Mesenchymal stem cell (in vitro differentiated cells and primary cell): ENCODE results near the gene CABLES2. TPM values are rescaled to one million over a fixed set of nuclear protein-coding genes. Genes with fewer than 3 reads are reported as not detected.
A peak's percentile ranks its signal among the peaks of the same experiment; 100 is the strongest.

Source experiments
- DNase-seq: peaks from one replicate; pipeline ENCODE4 v3.0.0-alpha.2; 2013
- H2AFZ ChIP-seq: one replicate; pipeline ENCODE4 v1.6.1; 2013; ENCODE audit warnings: low read depth, mild to moderate bottlenecking, control low read depth, inconsistent platforms, low read length, moderate library complexity
- H2AK5ac ChIP-seq: 2 replicates; pipeline ENCODE4 v1.6.1; 2013; ENCODE audit warnings: low read length, moderate library complexity, mild to moderate bottlenecking, inconsistent platforms; ENCODE audit not compliant: severe bottlenecking
- H2BK120ac ChIP-seq: one replicate; pipeline ENCODE4 v1.6.1; 2013; ENCODE audit warnings: low read depth, mild to moderate bottlenecking, inconsistent platforms, low read length, moderate library complexity
- H2BK12ac ChIP-seq, 2 experiments: one replicate each; pipeline ENCODE4 v1.6.1; 2013; ENCODE audit warnings: inconsistent platforms in 2 of 2, low read length in 2 of 2, mild to moderate bottlenecking in 2 of 2, moderate library complexity in 2 of 2, control low read depth in 1 of 2
- H2BK15ac ChIP-seq: one replicate; pipeline ENCODE4 v1.6.1; 2013; ENCODE audit warnings: mild to moderate bottlenecking, low read depth, inconsistent platforms; ENCODE audit not compliant: poor library complexity, severe bottlenecking
- H2BK5ac ChIP-seq: 2 replicates; pipeline ENCODE4 v1.6.1; 2013; ENCODE audit warnings: low read depth, mild to moderate bottlenecking, low read length, control low read depth, inconsistent platforms; ENCODE audit not compliant: poor library complexity, severe bottlenecking
- H3K14ac ChIP-seq, 2 experiments: one replicate each; pipeline ENCODE4 v1.6.1; 2013; ENCODE audit warnings: inconsistent platforms in 2 of 2, low read length in 2 of 2, control low read depth in 1 of 2, mild to moderate bottlenecking in 1 of 2, moderate library complexity in 1 of 2
- H3K18ac ChIP-seq, 2 experiments: one replicate each; pipeline ENCODE4 v1.6.1; 2013; ENCODE audit warnings: inconsistent platforms in 2 of 2, low read length in 2 of 2, control low read depth in 1 of 2, low read depth in 1 of 2, mild to moderate bottlenecking in 1 of 2
- H3K23ac ChIP-seq, 2 experiments: one replicate each; pipeline ENCODE4 v1.6.1; 2013; ENCODE audit warnings: inconsistent platforms in 2 of 2, low read length in 2 of 2, mild to moderate bottlenecking in 2 of 2, moderate library complexity in 2 of 2, control low read depth in 1 of 2
- H3K27ac ChIP-seq: 2 replicates; pipeline ENCODE4 v1.5.1; 2013; ENCODE audit warnings: mild to moderate bottlenecking, moderate library complexity, low read length, control low read depth, inconsistent platforms; ENCODE audit not compliant: poor library complexity, severe bottlenecking
- H3K27me3 ChIP-seq, 2 experiments: 2 replicates each; pipeline versions ENCODE4 v1.6.1 to v1.7.0; 2013; ENCODE audit warnings: low read length in 2 of 2, mild to moderate bottlenecking in 2 of 2, moderate library complexity in 2 of 2, control low read depth in 1 of 2, inconsistent platforms in 1 of 2; ENCODE audit not compliant: control insufficient read depth in 1 of 2, insufficient read depth in 1 of 2
- H3K36me3 ChIP-seq, 2 experiments: 2 replicates each; pipeline versions ENCODE4 v1.6.1 to v1.7.0; 2013; ENCODE audit warnings: low read length in 2 of 2, control low read depth in 1 of 2, inconsistent platforms in 1 of 2, low read depth in 1 of 2, mild to moderate bottlenecking in 1 of 2; ENCODE audit not compliant: insufficient read depth in 2 of 2, control insufficient read depth in 1 of 2
- H3K4ac ChIP-seq, 2 experiments: one replicate each; pipeline ENCODE4 v1.6.1; 2013; ENCODE audit warnings: inconsistent platforms in 2 of 2, low read length in 2 of 2, mild to moderate bottlenecking in 2 of 2, moderate library complexity in 2 of 2, control low read depth in 1 of 2, low read depth in 1 of 2
- H3K4me1 ChIP-seq: 2 replicates; pipeline ENCODE4 v1.6.1; 2013; ENCODE audit warnings: low read depth, low read length, control low read depth; ENCODE audit not compliant: control insufficient read depth, insufficient read depth
- H3K4me2 ChIP-seq: 2 replicates; pipeline ENCODE4 v1.6.1; 2013; ENCODE audit warnings: low read length, mild to moderate bottlenecking, inconsistent platforms; ENCODE audit not compliant: poor library complexity, severe bottlenecking
- H3K4me3 ChIP-seq, 2 experiments: 2 replicates each; pipeline versions ENCODE4 v1.5.1 to v1.7.0; 2013; ENCODE audit warnings: low read length in 2 of 2, mild to moderate bottlenecking in 2 of 2, control low read depth in 1 of 2, low read depth in 1 of 2; ENCODE audit not compliant: insufficient read depth in 1 of 2
- H3K79me1 ChIP-seq: replicated peaks from 2 replicates; pipeline ENCODE4 v1.6.1; 2013; ENCODE audit warnings: mild to moderate bottlenecking, control low read depth, low read length, inconsistent platforms; ENCODE audit not compliant: poor library complexity, severe bottlenecking
- H3K9ac ChIP-seq: 2 replicates; pipeline ENCODE4 v1.7.0; 2013; ENCODE audit warnings: mild to moderate bottlenecking, low read length, moderate library complexity
- H3K9me3 ChIP-seq: 2 replicates; pipeline ENCODE4 v1.7.0; 2013; ENCODE audit warnings: mild to moderate bottlenecking, low read length; ENCODE audit not compliant: control insufficient read depth
- H4K8ac ChIP-seq: one replicate; pipeline ENCODE4 v1.6.1; 2013; ENCODE audit warnings: inconsistent platforms, mild to moderate bottlenecking, low read length, moderate library complexity
- H4K91ac ChIP-seq: one replicate; pipeline ENCODE4 v1.6.1; 2013; ENCODE audit warnings: mild to moderate bottlenecking, low read length, inconsistent platforms
- WGBS: methylation state at CpG from one replicate; pipeline ENCODE4 v1.1.7; 2013; ENCODE audit warnings: mixed read lengths; 5-methylcytosine and 5-hydroxymethylcytosine counted together
- polyA plus RNA-seq, 2 experiments: library from polyadenylated mRNA; stranded (reverse); fragments of 200-250 nt; gene quantifications; one replicate each; pipeline ENCODE4 v1.2.3, GENCODE V29; 2013

The CABLES2 gene
- 5.4 TPM for polyA plus RNA-seq (2013, experiment 1 of 2)
- polyA plus RNA-seq (2013, experiment 2 of 2) = 5.4 TPM

DNA sequence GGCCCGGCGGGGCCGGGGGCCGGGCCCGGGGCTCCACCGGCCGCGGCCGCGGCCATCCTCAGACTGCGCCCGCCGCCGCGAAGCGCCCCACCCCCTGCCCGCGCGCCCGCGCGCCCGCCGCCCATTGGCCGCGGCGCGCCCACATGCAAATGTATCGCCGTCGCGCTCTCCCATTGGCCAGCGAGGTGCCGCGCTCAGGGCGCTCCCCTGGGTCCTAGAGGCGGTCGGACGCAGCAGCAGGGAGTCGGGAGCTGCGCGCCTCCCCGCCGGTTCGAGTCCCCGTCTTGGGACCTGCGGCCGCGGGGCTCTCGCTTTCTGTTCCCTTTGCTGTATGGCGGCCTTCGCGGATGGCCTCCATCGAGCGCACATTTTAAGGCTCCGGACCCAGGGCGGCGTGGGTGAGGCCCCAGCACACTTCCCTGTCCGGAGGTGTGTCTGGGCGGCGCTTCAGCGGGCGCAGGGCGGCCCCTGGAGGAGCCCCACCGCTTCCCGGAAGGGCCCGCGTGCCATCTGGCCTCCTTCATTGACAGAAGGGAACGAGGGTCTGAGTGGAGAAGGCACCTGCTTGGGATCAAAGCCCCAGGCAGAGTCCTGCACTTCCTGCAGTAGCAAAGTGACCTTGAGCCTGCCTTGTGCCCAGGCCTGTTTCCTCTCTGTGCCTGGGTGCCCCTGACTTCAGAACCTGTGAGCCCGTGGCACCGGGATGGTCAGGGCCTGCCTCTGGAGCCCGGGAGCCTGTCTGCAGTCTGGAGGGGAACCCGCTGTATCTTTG is at the start of gene CABLES2:
Gene CABLES2 (minus strand): TSS at position 65 of the 772 bp plus-strand sequence. CDS start 9 bp downstream, at position 56.
- Histone ChIP-seq H2AK5ac (no peak within 1 kb of the TSS), H4K8ac (peak within 1 kb of the TSS; percentile 45), H3K23ac (peak within 1 kb of the TSS in 1 of 2 experiments; percentile 9), H3K27me3 (peaks cover 7 to 37% of the 10 kb centered on the region in 2 experiments), H4K91ac (peak within 1 kb of the TSS; percentile 9), H2AFZ (peak within 1 kb of the TSS; percentile 48), H3K4me3 (peak within 1 kb of the TSS; percentile 75 to 87), H3K4me2 (peak within 1 kb of the TSS; percentile 58), H3K9me3 (no peaks in the 10 kb centered on the region), H3K18ac (peak within 1 kb of the TSS; percentile 16 to 74), H3K9ac (peak within 1 kb of the TSS; percentile 88), H2BK120ac (peak within 1 kb of the TSS; percentile 59), H2BK5ac (no peak within 1 kb of the TSS), H3K36me3 (peaks cover 0 to 21% of the 10 kb centered on the region in 2 experiments), H2BK15ac (no peak within 1 kb of the TSS), H2BK12ac (no peak within 1 kb of the TSS), H3K79me1 (peaks cover 20% of the 10 kb centered on the region), H3K27ac (no peak within 1 kb of the TSS), H3K4me1 (peaks cover 41% of the 10 kb centered on the region), H3K14ac (peak within 1 kb of the TSS in 1 of 2 experiments; percentile 61), H3K4ac (peak within 1 kb of the TSS; percentile 24 to 47)
- DNase-seq = peak; percentile 93
- WGBS = 9% methylated on average over 57 of the region's 73 CpGs

DNA sequence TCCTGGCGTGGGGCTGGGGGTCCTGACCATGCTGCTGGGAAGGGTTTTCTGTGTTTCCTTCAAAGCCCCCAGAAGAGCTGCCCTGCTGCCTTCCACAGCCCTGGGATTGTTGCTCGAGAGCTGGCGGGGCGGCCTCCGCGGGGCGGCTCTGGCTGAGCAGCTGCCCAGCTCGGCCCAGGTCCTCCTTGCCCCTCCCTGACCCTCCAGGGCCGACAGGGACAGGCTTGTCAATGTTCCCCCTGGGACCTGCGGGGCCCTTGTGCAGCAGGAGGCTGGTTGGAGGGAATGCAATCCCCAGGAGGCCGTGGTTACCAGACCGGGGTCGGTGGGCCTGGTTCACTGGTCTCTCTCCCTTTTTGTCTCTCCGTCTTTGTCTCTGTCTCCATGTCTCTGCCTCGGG is 48.8 kb upstream of the CABLES2 start:
- Histone ChIP-seq H3K27me3 (peaks cover 51 to 81% of the 10 kb centered on the region in 2 experiments), H4K91ac (no peak overlapping the region), H2BK5ac (no peak overlapping the region), H2BK15ac (no peak overlapping the region), H2AK5ac (no peak overlapping the region), H3K4ac (no peak overlapping the region), H3K4me2 (no peak overlapping the region), H3K14ac (peak overlapping the region in 1 of 2 experiments; percentile 10), H3K27ac (no peak overlapping the region), H3K9me3 (no peaks in the 10 kb centered on the region), H3K18ac (no peak overlapping the region), H4K8ac (no peak overlapping the region), H3K9ac (no peak overlapping the region), H3K79me1 (no peaks in the 10 kb centered on the region), H3K4me1 (no peaks in the 10 kb centered on the region), H2BK12ac (no peak overlapping the region), H2AFZ (no peak overlapping the region), H2BK120ac (no peak overlapping the region), H3K23ac (no peak overlapping the region), H3K4me3 (no peak overlapping the region), H3K36me3 (no peaks in the 10 kb centered on the region)
- 71% methylated on average over 15 of the region's 15 CpGs for WGBS
- no peak for DNase-seq

DNA sequence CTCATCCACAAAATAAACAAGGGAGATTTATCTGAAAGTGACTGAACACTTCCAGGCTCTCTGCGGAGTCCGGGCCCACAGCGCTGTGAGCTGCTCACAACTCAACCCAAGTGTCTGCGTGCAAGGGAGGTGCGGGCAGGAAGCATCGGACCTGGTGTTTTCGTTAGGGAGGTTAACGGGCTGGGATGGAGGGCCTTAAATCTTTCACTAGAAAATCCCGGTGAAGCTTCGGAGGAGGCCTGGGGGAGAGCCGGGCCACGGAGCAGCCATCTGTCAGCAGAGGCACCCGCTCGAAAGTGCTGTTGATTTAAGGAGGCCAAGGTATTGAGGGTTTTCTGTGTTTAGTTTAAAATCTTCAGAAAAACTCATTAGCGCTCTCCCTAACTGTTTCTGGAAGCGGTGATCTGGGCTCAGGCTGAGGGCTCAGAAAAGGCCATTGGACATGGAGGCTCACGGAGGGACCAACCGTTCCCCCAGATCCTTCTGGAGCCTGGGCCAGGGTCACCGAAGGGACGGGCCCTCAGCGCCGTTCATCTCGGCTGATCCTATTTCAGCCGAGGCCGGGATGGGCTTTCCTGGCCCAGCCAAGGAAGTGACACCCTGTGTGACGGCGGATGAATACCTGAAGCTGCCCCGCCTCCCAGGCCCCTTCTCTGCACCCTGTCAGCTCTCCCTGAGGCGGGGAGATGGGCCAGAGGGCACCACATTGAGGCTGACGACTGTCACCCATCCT is 48.0 kb upstream of the CABLES2 start:
- no peak overlapping the region for H3K9ac ChIP-seq
- 35% methylated on average over 30 of the region's 30 CpGs for WGBS
- H3K4me2 ChIP-seq = no peak overlapping the region
- H3K27ac ChIP-seq = no peak overlapping the region
- H3K18ac ChIP-seq = peak overlapping the region in 1 of 2 experiments; percentile 22
- peaks cover 51 to 78% of the 10 kb centered on the region in 2 experiments for H3K27me3 ChIP-seq
- no peaks in the 10 kb centered on the region for H3K9me3 ChIP-seq
- H4K8ac ChIP-seq = no peak overlapping the region
- H2BK12ac ChIP-seq = no peak overlapping the region
- no peaks in the 10 kb centered on the region for H3K4me1 ChIP-seq
- H2BK5ac ChIP-seq = no peak overlapping the region
- no peak overlapping the region for H3K14ac ChIP-seq
- DNase-seq = peak; percentile 13
- H3K4me3 ChIP-seq = no peak overlapping the region
- H2AK5ac ChIP-seq = no peak overlapping the region
- no peak overlapping the region for H3K23ac ChIP-seq
- no peak overlapping the region for H2AFZ ChIP-seq
- no peak overlapping the region for H2BK120ac ChIP-seq
- no peak overlapping the region for H2BK15ac ChIP-seq
- H3K79me1 ChIP-seq = no peaks in the 10 kb centered on the region
- no peak overlapping the region for H3K4ac ChIP-seq
- H3K36me3 ChIP-seq = no peaks in the 10 kb centered on the region
- no peak overlapping the region for H4K91ac ChIP-seq

DNA sequence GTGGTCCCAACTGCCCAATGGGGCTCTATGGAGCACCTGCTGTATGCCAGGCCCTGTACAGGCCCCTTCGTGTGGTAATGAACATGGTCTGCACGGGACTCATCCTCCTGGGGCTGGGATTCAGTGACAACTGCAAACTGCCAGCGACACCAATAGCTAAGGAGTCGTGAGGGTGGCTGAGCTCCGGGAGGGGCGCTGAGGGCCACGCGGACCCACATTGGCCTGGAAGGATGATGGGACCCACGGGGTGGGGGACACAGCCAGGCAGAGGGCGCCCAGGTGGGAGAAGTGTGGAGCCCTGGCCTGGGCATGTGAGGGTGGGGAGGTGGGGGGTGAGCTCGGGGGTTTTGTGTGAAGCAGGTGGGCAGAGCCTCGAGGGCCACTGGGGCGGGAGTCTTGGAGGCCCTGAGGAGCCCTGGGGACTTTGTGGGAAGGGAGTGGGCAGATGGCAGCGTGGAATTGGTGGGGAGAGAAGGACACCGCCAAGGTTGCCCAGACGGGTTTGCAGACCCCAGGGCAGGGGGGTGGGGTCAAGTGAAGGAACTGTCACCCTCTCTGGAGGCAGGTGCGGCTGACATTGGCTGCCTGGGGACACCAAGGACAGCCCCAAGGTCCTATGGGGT is 46.2 kb upstream of the CABLES2 start:
- no peak for DNase-seq
- H4K8ac ChIP-seq = no peak overlapping the region
- WGBS = 83% methylated on average over 16 of the region's 17 CpGs
- H2BK12ac ChIP-seq = no peak overlapping the region
- H3K27me3 ChIP-seq = peaks cover 57 to 77% of the 10 kb centered on the region in 2 experiments
- H3K23ac ChIP-seq = no peak overlapping the region
- H4K91ac ChIP-seq = no peak overlapping the region
- no peak overlapping the region for H2BK5ac ChIP-seq
- no peak overlapping the region for H2BK120ac ChIP-seq
- H3K14ac ChIP-seq = no peak overlapping the region
- no peaks in the 10 kb centered on the region for H3K9me3 ChIP-seq
- H3K36me3 ChIP-seq = no peaks in the 10 kb centered on the region
- H2AFZ ChIP-seq = no peak overlapping the region
- H3K4me2 ChIP-seq = no peak overlapping the region
- H2BK15ac ChIP-seq = no peak overlapping the region
- no peak overlapping the region for H3K27ac ChIP-seq
- H3K4ac ChIP-seq = no peak overlapping the region
- no peak overlapping the region for H3K9ac ChIP-seq
- no peak overlapping the region for H3K18ac ChIP-seq
- no peak overlapping the region for H2AK5ac ChIP-seq
- no peak overlapping the region for H3K4me3 ChIP-seq
- no peaks in the 10 kb centered on the region for H3K4me1 ChIP-seq
- no peaks in the 10 kb centered on the region for H3K79me1 ChIP-seq
